ENCODE data around the gene ACSM6.

- TF ChIP-seq SUZ12 (IDR thresholded peaks at IDR 0.05; ENCODE audit: extremely low read depth, insufficient read depth, insufficient read length) = no peak
- TF ChIP-seq ZNF274 (IDR thresholded peaks at IDR 0.05; ENCODE audit: low read depth, low read length) = no peak
- no peak for TF ChIP-seq YY1 (IDR thresholded peaks at IDR 0.05; ENCODE audit: insufficient read depth, insufficient read length)
Measured at GRCh38 chr10:95225136-95225535, 31.1 kb downstream of the ACSM6 start.

Data from NT2/D1 (cell line).